Activated naive CD4-positive, alpha-beta T cell treated with anti-CD3 and anti-CD28 coated beads for 36 hours (primary cell): ENCODE data around the gene GPR15LG. TPM values are rescaled to one million over a fixed set of nuclear protein-coding genes. Genes with fewer than 3 reads are reported as not detected.

Source experiments
- CTCF ChIA-PET: fragments of 350-600 bp; sonication (Branson Sonifier 250); formaldehyde crosslinking; loops from one replicate; lab custom pipeline; 2021; ENCODE audit warnings: antibody characterized with exemption; lab: Charles Lee
- DNase-seq: peaks from one replicate; pipeline ENCODE4 v3.0.0-alpha.2; 2020
- H3K27ac Mint-ChIP-seq: one replicate; pipeline ENCODE4 v1.8.0; 2021; ENCODE audit warnings: mild to moderate bottlenecking, mixed read lengths
- H3K27me3 Mint-ChIP-seq: one replicate; pipeline ENCODE4 v1.8.0; 2021; ENCODE audit warnings: low read depth, mixed read lengths
- H3K36me3 Mint-ChIP-seq: one replicate; pipeline ENCODE4 v1.8.0; 2021; ENCODE audit warnings: low read depth, mixed read lengths
- H3K4me1 Mint-ChIP-seq: one replicate; pipeline ENCODE4 v1.8.0; 2021; ENCODE audit warnings: low read depth, mixed read lengths
- H3K4me3 Mint-ChIP-seq: one replicate; pipeline ENCODE4 v1.8.0; 2021; ENCODE audit warnings: mild to moderate bottlenecking, moderate library complexity, mixed read lengths
- H3K9me3 Mint-ChIP-seq: one replicate; pipeline ENCODE4 v1.8.0; 2021; ENCODE audit warnings: mixed read lengths
- intact Hi-C: fragments of 100-400 bp; cut with micrococcal nuclease; formaldehyde crosslinking; loops from one replicate; pipeline ENCODE4 v1.15.1; 2023
- total RNA-seq, 2 experiments: library from RNA; stranded (reverse); gene quantifications; one replicate each; pipeline ENCODE4 v1.2.3, GENCODE V29; 2021

The GPR15LG gene
- total RNA-seq, 2 experiments from 2014 or later, result not detected

DNA sequence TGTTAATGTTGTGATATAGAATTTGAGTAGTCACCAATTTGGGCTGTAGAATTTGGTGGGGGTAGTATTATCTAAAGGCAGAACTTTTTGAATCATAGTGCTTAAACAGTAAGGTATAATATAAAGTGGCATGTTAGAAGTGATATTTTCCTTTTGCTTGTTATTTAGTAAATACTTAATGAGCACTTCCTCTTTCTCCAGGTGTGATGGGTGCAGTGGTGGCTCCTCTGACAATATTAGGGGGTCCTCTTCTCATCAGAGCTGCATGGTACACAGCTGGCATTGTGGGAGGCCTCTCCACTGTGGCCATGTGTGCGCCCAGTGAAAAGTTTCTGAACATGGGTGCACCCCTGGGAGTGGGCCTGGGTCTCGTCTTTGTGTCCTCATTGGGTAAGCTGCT, 23.7 kb upstream of the GPR15LG start:
- H3K9me3 Mint-ChIP-seq, result no peaks in the 10 kb centered on the region
- H3K27ac Mint-ChIP-seq, result peak overlapping the region; percentile 52
- H3K4me1 Mint-ChIP-seq, result peaks cover 27% of the 10 kb centered on the region
- CTCF ChIA-PET, result interaction anchor here (0.9 to 4.8 kb wide), 6 partner anchors 11 to 106 kb away, joined by 5 to 48 read pairs (median 13); partner anchors contain the start of gene GHITM
- H3K4me3 Mint-ChIP-seq, result no peak overlapping the region
- H3K27me3 Mint-ChIP-seq, result no peaks in the 10 kb centered on the region
- peaks cover 43% of the 10 kb centered on the region for H3K36me3 Mint-ChIP-seq
- intact Hi-C loops, result loop anchor here (2.0 kb wide), 1 partner anchor 107 kb away; no protein-coding TSS in a partner anchor
- no peak for DNase-seq

DNA sequence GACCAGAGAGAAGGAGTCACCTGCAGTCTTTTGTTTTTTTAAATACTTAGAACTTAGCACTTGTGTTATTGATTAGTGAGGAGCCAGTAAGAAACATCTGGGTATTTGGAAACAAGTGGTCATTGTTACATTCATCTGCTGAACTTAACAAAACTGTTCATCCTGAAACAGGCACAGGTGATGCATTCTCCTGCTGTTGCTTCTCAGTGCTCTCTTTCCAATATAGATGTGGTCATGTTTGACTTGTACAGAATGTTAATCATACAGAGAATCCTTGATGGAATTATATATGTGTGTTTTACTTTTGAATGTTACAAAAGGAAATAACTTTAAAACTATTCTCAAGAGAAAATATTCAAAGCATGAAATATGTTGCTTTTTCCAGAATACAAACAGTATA, 20.8 kb upstream of the GPR15LG start:
- intact Hi-C loops, result loop anchor here (1.0 to 2.0 kb wide), 2 partner anchors 13 to 26 kb away; partner anchors contain the start of gene GHITM
- Mint-ChIP-seq H3K4me1 (peaks cover 32% of the 10 kb centered on the region), H3K27me3 (no peaks in the 10 kb centered on the region), H3K27ac (peak overlapping the region; percentile 79), H3K4me3 (no peak overlapping the region), H3K36me3 (peaks cover 32% of the 10 kb centered on the region), H3K9me3 (no peaks in the 10 kb centered on the region)
- CTCF ChIA-PET, result interaction anchor here (0.6 kb wide), 1 partner anchor 12 kb away, joined by 4 read pairs; no protein-coding TSS in a partner anchor
- DNase-seq, result no peak

DNA sequence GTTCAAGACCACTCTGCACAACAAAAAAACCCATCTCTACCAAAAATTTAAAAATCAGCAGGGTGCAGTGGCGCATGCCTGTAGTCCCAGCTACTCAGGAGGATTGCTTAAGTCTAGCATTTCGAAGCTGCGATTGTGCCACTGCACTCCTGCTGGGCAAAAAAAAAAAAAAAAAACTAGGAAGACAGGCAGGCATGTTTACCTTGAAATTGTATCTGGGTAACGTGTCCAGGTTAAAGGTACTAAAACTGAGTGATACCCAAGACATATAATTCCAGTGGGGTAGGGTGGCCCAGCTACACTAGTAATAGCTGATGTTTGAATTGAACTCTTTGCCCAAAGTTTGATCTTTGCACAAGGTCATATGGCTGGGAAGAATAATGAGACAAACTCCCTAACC, 18.1 kb upstream of the GPR15LG start:
- peak overlapping the region; percentile 3 for H3K27ac Mint-ChIP-seq
- H3K4me3 Mint-ChIP-seq, result no peak overlapping the region
- CTCF ChIA-PET, result interaction anchor here (1.4 kb wide), 1 partner anchor 50 kb away, joined by 3 read pairs; no protein-coding TSS in a partner anchor
- peaks cover 34% of the 10 kb centered on the region for H3K4me1 Mint-ChIP-seq
- H3K36me3 Mint-ChIP-seq, result peaks cover 21% of the 10 kb centered on the region
- intact Hi-C loops, result no loop called here
- H3K9me3 Mint-ChIP-seq, result no peaks in the 10 kb centered on the region
- DNase-seq, result no peak
- H3K27me3 Mint-ChIP-seq, result no peaks in the 10 kb centered on the region

- no peak for DNase-seq
- Mint-ChIP-seq H3K9me3 (no peaks in the 10 kb centered on the region), H3K27ac (peak overlapping the region; percentile 3), H3K4me1 (peaks cover 34% of the 10 kb centered on the region), H3K36me3 (peaks cover 16% of the 10 kb centered on the region), H3K4me3 (no peak overlapping the region), H3K27me3 (no peaks in the 10 kb centered on the region)
- CTCF ChIA-PET, result interaction anchor here (1.2 to 2.0 kb wide), 3 partner anchors 8 to 50 kb away, joined by 3 to 8 read pairs (median 4); no protein-coding TSS in a partner anchor
- intact Hi-C loops, result no loop called here
These were observed 17.6 kb upstream of the GPR15LG start for GRCh38 chr10:84156009-84156408.

GRCh38 chr10:84156768-84157167, 16.8 kb upstream of the GPR15LG start:
- Mint-ChIP-seq H3K4me3 (no peak overlapping the region), H3K9me3 (no peaks in the 10 kb centered on the region), H3K4me1 (peaks cover 34% of the 10 kb centered on the region), H3K36me3 (peaks cover 14% of the 10 kb centered on the region), H3K27me3 (no peaks in the 10 kb centered on the region), H3K27ac (peak overlapping the region; percentile 62)
- CTCF ChIA-PET, result interaction anchor here (1.2 to 2.0 kb wide), 2 partner anchors 9 to 48 kb away, joined by 4 to 8 read pairs; no protein-coding TSS in a partner anchor
- DNase-seq, result peak; percentile 68
- intact Hi-C loops, result no loop called here

DNA sequence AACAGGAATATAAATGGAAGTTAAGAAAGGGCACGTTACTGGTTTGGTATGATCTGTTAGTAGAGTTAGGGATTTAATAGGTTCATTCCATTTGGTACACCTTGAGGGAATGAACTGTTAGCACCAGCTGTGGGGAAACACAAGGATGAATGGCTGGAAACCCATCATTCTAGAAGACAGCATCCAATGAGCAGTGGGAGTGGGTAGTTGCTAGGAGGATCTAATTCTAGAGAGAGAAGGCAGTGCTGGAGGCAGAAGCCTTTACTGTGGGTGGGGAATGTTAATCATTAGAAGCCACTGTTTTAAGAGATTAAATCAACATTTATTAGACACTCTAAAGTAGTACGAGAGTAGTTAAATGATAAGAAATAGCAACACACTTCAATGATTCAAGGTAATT, 15.5 kb upstream of the GPR15LG start:
- H3K9me3 Mint-ChIP-seq, result no peaks in the 10 kb centered on the region
- CTCF ChIA-PET, result interaction anchor here (2.0 kb wide), 1 partner anchor 11 kb away, joined by 8 read pairs; no protein-coding TSS in a partner anchor
- H3K36me3 Mint-ChIP-seq, result peaks cover 13% of the 10 kb centered on the region
- no peak for DNase-seq
- H3K27me3 Mint-ChIP-seq, result no peaks in the 10 kb centered on the region
- H3K27ac Mint-ChIP-seq, result no peak overlapping the region
- H3K4me3 Mint-ChIP-seq, result no peak overlapping the region
- H3K4me1 Mint-ChIP-seq, result peaks cover 25% of the 10 kb centered on the region
- intact Hi-C loops, result no loop called here

- no peaks in the 10 kb centered on the region for H3K9me3 Mint-ChIP-seq
- intact Hi-C loops, result no loop called here
These were observed 15.1 kb upstream of the GPR15LG start for GRCh38 chr10:84158550-84158949.

GRCh38 chr10:84159076-84159685, 14.4 kb upstream of the GPR15LG start:
- intact Hi-C loops, result no loop called here

More at GRCh38 chr10:84158550-84158949, 15.1 kb upstream of the GPR15LG start:
- H3K36me3 Mint-ChIP-seq, result peaks cover 13% of the 10 kb centered on the region
- H3K4me3 Mint-ChIP-seq, result no peak overlapping the region
- H3K4me1 Mint-ChIP-seq, result peaks cover 20% of the 10 kb centered on the region
- no peaks in the 10 kb centered on the region for H3K27me3 Mint-ChIP-seq
- CTCF ChIA-PET, result interaction anchor here (1.0 to 1.4 kb wide), 2 partner anchors 9 to 18 kb away, joined by 3 to 4 read pairs; no protein-coding TSS in a partner anchor
- no peak overlapping the region for H3K27ac Mint-ChIP-seq
- DNase-seq, result no peak

DNA sequence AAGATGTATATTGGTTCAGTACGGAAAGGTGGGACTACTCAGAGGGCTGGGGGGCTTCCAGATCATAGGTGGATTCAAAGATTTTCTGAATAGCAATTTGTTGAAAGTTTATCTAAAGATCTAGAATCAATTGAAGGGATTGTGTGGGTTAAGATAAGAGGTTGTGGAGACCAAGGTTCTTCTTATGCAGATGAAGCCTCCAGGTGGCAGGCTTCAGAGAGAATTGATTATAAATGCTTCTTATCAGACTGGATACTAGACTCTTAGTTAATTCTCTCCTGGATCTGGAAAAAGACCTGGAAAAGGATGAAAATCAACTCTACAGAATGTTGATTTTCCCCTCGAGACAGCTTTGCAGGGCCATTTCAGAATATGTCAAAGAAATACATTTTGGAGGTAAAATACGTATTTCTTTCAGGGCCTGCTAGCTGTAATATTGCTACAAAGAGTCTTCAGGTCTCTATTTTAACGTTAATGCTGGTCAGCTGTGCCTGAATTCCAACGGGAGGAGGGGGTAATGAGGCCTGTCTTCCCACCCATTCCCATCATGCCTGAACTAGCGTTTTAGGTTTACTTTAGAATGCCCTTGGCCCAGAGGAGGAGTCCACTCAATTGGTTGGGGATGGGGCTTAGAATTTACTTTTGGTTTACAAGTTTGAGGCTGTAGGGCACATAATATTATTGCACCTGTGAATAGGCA, 12.8 kb upstream of the GPR15LG start:
- H3K27me3 Mint-ChIP-seq, result peaks cover 4% of the 10 kb centered on the region
- CTCF ChIA-PET, result interaction anchor here (1.0 to 3.1 kb wide), 2 partner anchors 9 to 13 kb away, joined by 3 to 8 read pairs; no protein-coding TSS in a partner anchor
- H3K27ac Mint-ChIP-seq, result no peak overlapping the region
- no peaks in the 10 kb centered on the region for H3K9me3 Mint-ChIP-seq
- DNase-seq, result no peak
- H3K36me3 Mint-ChIP-seq, result no peaks in the 10 kb centered on the region
- H3K4me1 Mint-ChIP-seq, result peaks cover 17% of the 10 kb centered on the region
- intact Hi-C loops, result loop anchor here (1.0 to 2.0 kb wide), 2 partner anchors 16 to 44 kb away; no protein-coding TSS in a partner anchor
- no peak overlapping the region for H3K4me3 Mint-ChIP-seq

More at GRCh38 chr10:84159076-84159685, 14.4 kb upstream of the GPR15LG start:
- Mint-ChIP-seq H3K4me3 (no peak overlapping the region), H3K27ac (no peak overlapping the region), H3K4me1 (peaks cover 17% of the 10 kb centered on the region), H3K27me3 (no peaks in the 10 kb centered on the region), H3K36me3 (peaks cover 9% of the 10 kb centered on the region), H3K9me3 (no peaks in the 10 kb centered on the region)
- CTCF ChIA-PET, result interaction anchor here (1.0 to 3.1 kb wide), 3 partner anchors 8 to 19 kb away, joined by 3 to 8 read pairs (median 4); no protein-coding TSS in a partner anchor
- no peak for DNase-seq

- no peak overlapping the region for H3K4me3 Mint-ChIP-seq
- H3K9me3 Mint-ChIP-seq, result no peaks in the 10 kb centered on the region
- intact Hi-C loops, result no loop called here
- no peak for DNase-seq
- H3K4me1 Mint-ChIP-seq, result peaks cover 5% of the 10 kb centered on the region
- CTCF ChIA-PET, result interaction anchor here (0.9 to 1.7 kb wide), 2 partner anchors 16 to 41 kb away, joined by 4 read pairs; no protein-coding TSS in a partner anchor
- peaks cover 7% of the 10 kb centered on the region for H3K27me3 Mint-ChIP-seq
- no peak overlapping the region for H3K27ac Mint-ChIP-seq
- no peaks in the 10 kb centered on the region for H3K36me3 Mint-ChIP-seq
These were observed 9.6 kb upstream of the GPR15LG start for GRCh38 chr10:84163996-84164395.

GRCh38 chr10:84164442-84164841, 9.2 kb upstream of the GPR15LG start:
- H3K36me3 Mint-ChIP-seq, result no peaks in the 10 kb centered on the region
- peaks cover under 1% of the 10 kb centered on the region for H3K4me1 Mint-ChIP-seq

More at GRCh38 chr10:84164442-84164841, 9.2 kb upstream of the GPR15LG start:
- DNase-seq, result no peak
- Mint-ChIP-seq H3K27me3 (peaks cover 7% of the 10 kb centered on the region), H3K27ac (no peak overlapping the region), H3K4me3 (no peak overlapping the region), H3K9me3 (no peaks in the 10 kb centered on the region)
- intact Hi-C loops, result no loop called here
- CTCF ChIA-PET, result interaction anchor here (0.9 to 1.7 kb wide), 3 partner anchors 12 to 41 kb away, joined by 4 read pairs; no protein-coding TSS in a partner anchor
